NT2/D1 (cell line): ENCODE data around the gene ARHGAP30.

ENCODE experiments used
- DNase-seq: peaks from one replicate; pipeline ENCODE4 v3.0.0-alpha.2; 2011; ENCODE audit warnings: low read depth, low spot score
- H3K27me3 ChIP-seq: 2 replicates; pipeline ENCODE4 v1.6.0; 2011; ENCODE audit warnings: mild to moderate bottlenecking; ENCODE audit not compliant: insufficient read length, insufficient read depth
- H3K36me3 ChIP-seq: 2 replicates; pipeline ENCODE4 v1.6.1; 2011; ENCODE audit warnings: mild to moderate bottlenecking, low read length, mixed read lengths; ENCODE audit not compliant: insufficient read depth, insufficient read length
- H3K4me1 ChIP-seq: 2 replicates; pipeline ENCODE4 v1.5.1; 2011; ENCODE audit not compliant: insufficient read depth, insufficient read length
- H3K4me3 ChIP-seq: 2 replicates; pipeline ENCODE4 v1.5.1; 2011; ENCODE audit warnings: low read depth; ENCODE audit not compliant: insufficient read length
- H3K9ac ChIP-seq: 2 replicates; pipeline ENCODE4 v1.6.0; 2011; ENCODE audit warnings: low read depth; ENCODE audit not compliant: insufficient read length
- H3K9me3 ChIP-seq: 2 replicates; pipeline ENCODE4 v1.5.1; 2011; ENCODE audit warnings: mild to moderate bottlenecking, low read length; ENCODE audit not compliant: insufficient read depth
- SUZ12 ChIP-seq: IDR thresholded peaks from 2 replicates; pipeline ENCODE4 v1.6.1; 2011; ENCODE audit not compliant: insufficient read length, insufficient read depth; ENCODE audit errors: extremely low read depth
- YY1 ChIP-seq: IDR thresholded peaks from 2 replicates; pipeline ENCODE4 v1.6.1; 2011; ENCODE audit not compliant: insufficient read length, insufficient read depth
- ZNF274 ChIP-seq: IDR thresholded peaks from 2 replicates; pipeline ENCODE4 v1.6.1; 2011; ENCODE audit warnings: mild to moderate bottlenecking, low read depth, low read length

Gene ARHGAP30

DNA sequence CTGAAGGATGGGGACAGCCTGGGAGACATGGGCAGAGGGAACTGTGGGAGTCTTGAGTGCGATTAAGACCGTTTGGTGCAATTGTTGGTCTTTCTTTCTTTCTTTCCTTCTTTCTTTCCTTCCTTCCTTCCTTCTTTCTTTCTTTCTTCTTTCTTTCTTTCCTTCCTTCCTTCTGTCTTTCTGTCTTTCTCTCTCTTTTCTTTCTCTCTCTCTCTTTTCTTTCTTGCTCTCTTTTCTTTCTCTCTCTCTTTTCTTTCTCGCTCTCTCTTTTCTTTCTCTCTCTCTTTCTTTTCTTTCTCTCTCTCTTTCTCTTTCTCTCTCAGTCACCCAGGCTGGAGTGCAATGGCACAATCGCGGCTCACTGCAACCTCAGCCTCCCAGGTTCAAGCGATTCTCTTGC is 25.5 kb upstream of the ARHGAP30 start:
- no peak overlapping the region for H3K9ac ChIP-seq
- no peak for DNase-seq
- peaks cover 3% of the 10 kb centered on the region for H3K4me1 ChIP-seq
- no peaks in the 10 kb centered on the region for H3K27me3 ChIP-seq
- TF ChIP-seq SUZ12 (no peak), ZNF274 (no peak), YY1 (no peak)
- peaks cover 12% of the 10 kb centered on the region for H3K36me3 ChIP-seq
- H3K4me3 ChIP-seq = no peak overlapping the region
- no peaks in the 10 kb centered on the region for H3K9me3 ChIP-seq

DNA sequence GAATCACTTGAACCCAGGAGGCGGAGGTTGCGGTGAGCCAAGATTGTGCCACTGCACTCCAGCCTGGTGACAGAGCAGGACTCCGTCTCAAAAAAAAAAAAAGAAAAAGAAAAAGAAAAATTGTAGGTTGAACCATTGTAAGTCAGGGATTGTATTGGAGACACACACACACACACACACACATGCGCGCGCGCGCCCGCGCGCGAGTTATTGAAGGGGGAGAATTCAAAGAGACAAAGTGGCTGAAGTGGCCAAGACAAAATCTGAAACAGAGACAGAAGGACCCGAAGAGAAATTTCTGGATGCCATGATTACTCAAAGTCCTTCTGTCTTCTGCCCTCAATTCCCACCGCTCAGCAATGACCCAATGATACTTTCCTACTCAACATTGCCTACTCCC is 24.8 kb upstream of the ARHGAP30 start:
- no peak for DNase-seq
- Histone ChIP-seq H3K9ac (no peak overlapping the region), H3K4me1 (peaks cover 3% of the 10 kb centered on the region), H3K36me3 (peaks cover 5% of the 10 kb centered on the region), H3K9me3 (no peaks in the 10 kb centered on the region), H3K27me3 (no peaks in the 10 kb centered on the region), H3K4me3 (no peak overlapping the region)
- TF ChIP-seq SUZ12 (no peak), YY1 (no peak), ZNF274 (no peak)

DNA sequence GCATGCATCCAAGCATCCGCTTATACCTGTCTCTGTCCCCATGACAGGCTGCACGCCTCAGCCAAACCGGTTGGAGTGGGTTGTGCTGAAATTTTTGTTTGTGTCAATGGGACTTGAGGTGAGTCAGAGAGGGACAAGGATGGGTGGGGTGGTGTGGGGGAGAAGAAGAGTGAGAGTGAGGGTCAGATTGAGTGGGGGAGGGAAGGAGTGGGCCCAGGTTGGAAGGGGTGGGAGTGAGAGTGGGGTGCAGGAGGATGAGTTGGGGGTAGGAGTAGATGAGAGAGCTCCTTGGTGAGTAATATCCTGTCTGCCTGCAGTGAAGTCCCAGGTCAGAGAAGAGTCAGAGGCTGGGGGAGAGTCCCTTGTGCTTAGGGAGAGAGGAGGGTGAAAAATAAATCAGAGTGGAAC is 22.9 kb upstream of the ARHGAP30 start:
- Histone ChIP-seq H3K4me3 (no peak overlapping the region), H3K9ac (no peak overlapping the region), H3K36me3 (no peaks in the 10 kb centered on the region), H3K4me1 (peaks cover 10% of the 10 kb centered on the region), H3K27me3 (no peaks in the 10 kb centered on the region), H3K9me3 (no peaks in the 10 kb centered on the region)
- no peak for DNase-seq
- no peak for TF ChIP-seq YY1
- no peak for TF ChIP-seq SUZ12
- no peak for TF ChIP-seq ZNF274

DNA sequence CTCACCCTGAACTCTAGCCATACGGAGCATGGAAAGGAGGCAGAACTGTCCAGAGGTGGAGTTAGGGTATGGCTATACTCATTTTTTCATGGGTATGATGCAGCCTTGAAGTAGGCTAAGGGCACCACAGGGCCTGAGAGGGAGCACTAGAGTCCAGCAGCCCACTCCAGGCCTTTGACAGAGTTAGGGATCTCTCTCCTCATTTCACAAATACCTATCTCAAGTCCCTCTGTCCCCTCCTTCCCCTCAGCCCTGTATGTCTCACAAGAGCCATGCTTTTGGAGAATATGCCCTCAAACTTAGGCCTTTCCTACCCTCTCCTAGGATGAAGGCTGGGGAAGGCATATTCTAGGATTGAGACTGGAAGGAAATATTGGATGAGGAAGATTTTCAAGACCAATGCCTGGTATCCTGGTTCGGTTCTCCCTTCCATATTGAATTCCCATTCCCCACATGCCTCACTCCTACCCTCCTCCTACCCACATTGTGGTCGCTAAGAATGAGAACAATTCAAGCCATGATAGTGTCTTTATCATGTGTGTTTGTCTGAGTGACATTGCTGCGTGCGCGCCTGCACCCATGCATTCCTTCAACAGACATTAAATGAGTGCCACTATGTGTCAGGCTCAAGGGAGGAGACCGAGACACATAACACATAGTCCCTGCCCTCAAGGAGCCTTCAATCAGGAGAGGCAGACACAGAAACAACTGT is 22.3 kb upstream of the ARHGAP30 start:
- H3K9me3 ChIP-seq = no peaks in the 10 kb centered on the region

DNA sequence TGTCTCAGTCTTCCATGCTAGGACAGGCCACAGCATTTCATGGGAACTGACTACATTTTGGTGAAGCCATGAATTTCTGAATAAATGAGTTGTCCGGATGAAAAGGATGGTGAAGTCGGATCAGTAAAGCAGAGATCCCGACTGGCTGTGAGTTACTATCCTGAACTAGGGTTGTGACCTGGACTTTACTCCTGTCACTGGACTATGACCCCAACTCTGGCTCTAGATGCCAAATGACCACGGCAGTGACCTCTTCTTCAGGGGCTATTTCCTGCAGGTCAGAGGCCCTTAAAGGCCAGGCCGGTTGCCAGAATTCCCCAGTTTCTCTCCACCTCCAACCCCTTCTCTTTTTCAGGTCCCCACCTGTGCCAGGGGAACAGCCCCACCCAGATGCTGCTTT is 21.4 kb upstream of the ARHGAP30 start:
- no peaks in the 10 kb centered on the region for H3K36me3 ChIP-seq
- H3K9me3 ChIP-seq = no peaks in the 10 kb centered on the region
- H3K4me1 ChIP-seq = peaks cover 17% of the 10 kb centered on the region
- no peak for DNase-seq
- H3K27me3 ChIP-seq = no peaks in the 10 kb centered on the region
- H3K9ac ChIP-seq = no peak overlapping the region
- no peak overlapping the region for H3K4me3 ChIP-seq
- TF ChIP-seq YY1 (no peak), SUZ12 (no peak), ZNF274 (no peak)

More for the DNA sequence above, 22.3 kb upstream of the ARHGAP30 start:
- Histone ChIP-seq H3K4me3 (no peak overlapping the region), H3K36me3 (no peaks in the 10 kb centered on the region), H3K27me3 (no peaks in the 10 kb centered on the region), H3K9ac (no peak overlapping the region), H3K4me1 (peaks cover 10% of the 10 kb centered on the region)
- no peak for DNase-seq
- TF ChIP-seq SUZ12 (no peak), ZNF274 (no peak), YY1 (no peak)

- no peak for DNase-seq
- no peaks in the 10 kb centered on the region for H3K36me3 ChIP-seq
- H3K9ac ChIP-seq = no peak overlapping the region
- H3K9me3 ChIP-seq = no peaks in the 10 kb centered on the region
- H3K4me3 ChIP-seq = no peak overlapping the region
- no peaks in the 10 kb centered on the region for H3K27me3 ChIP-seq
- no peak for TF ChIP-seq YY1
- TF ChIP-seq SUZ12 = no peak
- no peak for TF ChIP-seq ZNF274
- H3K4me1 ChIP-seq = peaks cover 20% of the 10 kb centered on the region
Measured at GRCh38 chr1:161090617-161091016, 20.9 kb upstream of the ARHGAP30 start.

GRCh38 chr1:161089938-161090337 is 20.2 kb upstream of the ARHGAP30 start:
- peaks cover 22% of the 10 kb centered on the region for H3K4me1 ChIP-seq
- no peaks in the 10 kb centered on the region for H3K36me3 ChIP-seq
- H3K4me3 ChIP-seq = no peak overlapping the region
- H3K9ac ChIP-seq = no peak overlapping the region
- TF ChIP-seq YY1 = no peak
- TF ChIP-seq SUZ12 = no peak
- TF ChIP-seq ZNF274 = no peak
- no peaks in the 10 kb centered on the region for H3K27me3 ChIP-seq
- no peaks in the 10 kb centered on the region for H3K9me3 ChIP-seq
- no peak for DNase-seq

DNA sequence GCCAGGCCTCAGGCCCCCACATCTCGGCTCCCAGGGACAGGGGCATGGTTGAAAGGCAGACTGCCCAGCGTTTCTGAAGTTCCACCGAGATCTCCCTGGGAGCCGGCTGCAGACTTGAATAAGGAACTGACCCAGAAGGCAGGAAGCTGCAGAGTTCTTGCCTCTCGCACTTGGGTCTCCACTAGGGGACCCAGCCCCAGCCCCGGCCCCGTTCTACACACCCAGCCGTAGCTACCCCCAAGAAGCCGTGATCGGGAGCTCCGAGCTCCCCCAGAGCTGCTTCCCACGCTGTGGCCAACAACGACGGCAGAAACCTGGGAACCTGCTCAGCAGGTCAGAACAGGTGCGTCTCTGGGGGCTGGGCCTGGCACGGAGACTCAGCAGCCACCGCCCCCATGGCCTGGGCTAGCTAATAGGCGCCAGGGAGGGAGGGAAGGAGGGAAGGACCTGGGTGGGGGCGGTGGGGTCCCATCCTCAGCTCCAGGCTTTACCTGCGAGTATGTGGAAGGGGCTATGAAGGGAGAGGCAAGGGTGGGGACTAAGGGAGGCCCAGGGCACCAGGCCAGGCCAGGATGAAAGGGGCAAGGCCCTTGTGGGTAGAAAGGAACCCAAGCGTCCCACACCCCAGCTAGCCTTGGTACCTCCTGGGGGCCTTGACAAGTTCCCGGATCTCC is 19.7 kb upstream of the ARHGAP30 start, which contains the start of gene NECTIN4:
Gene NECTIN4, minus strand, starts transcription at position 308 of the 674 bp plus-strand sequence. Its CDS starts 262 bp downstream, at position 46.
- Histone ChIP-seq H3K4me3 (no peak within 1 kb of the TSS), H3K9ac (no peak within 1 kb of the TSS), H3K36me3 (no peaks in the 10 kb centered on the region), H3K4me1 (peaks cover 26% of the 10 kb centered on the region), H3K27me3 (no peaks in the 10 kb centered on the region), H3K9me3 (no peaks in the 10 kb centered on the region)
- DNase-seq = no peak
- TF ChIP-seq ZNF274 (no peak), SUZ12 (no peak), YY1 (no peak)
